ENCODE measurements around the gene MBD3L3.
"Not testable (repeated sequence)": the region's sequence is repeated elsewhere in the genome, so short reads cannot be mapped to it uniquely, and the experiment has no call there.

The MBD3L3 gene

DNA sequence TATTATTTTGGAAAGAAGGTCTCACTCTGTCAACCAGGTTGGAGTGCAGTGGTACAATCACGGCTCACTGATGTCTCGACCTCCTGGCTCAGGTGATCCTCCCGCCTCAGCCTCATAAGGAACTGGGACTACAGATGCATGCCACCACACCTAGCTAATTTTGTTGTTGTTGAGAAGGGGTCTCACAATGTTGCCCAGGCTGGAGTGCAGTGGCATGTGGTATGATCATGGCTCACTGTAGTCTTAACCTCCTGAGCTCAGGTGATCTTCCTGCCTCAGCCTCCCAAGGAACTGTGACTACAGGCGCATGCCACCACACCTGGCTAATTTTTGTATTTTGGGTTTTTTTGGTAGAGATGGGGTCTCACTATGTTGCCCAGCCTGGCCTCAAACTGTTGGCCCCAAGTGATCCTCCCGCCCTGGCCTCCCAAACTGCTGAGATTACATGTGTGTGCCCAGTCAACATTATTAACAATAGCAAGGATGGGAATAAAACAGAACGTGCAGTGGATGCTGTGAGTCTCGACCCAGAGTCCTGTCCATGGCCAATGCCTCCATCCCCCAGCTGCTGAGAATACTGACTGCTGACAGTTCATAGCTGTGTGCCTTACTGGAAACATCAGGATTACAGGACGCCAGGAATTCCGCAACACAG lies 5.4 kb upstream of the MBD3L3 start:
- TF ChIP-seq POLR2AphosphoS5 (IDR thresholded peaks at IDR 0.05; ENCODE audit: low read depth, low read length) (no peak), TAF1 (IDR thresholded peaks at IDR 0.05; ENCODE audit: low read depth, low read length) (no peak), PAX5 (IDR thresholded peaks at IDR 0.05; ENCODE audit: insufficient read depth, low read length, severe bottlenecking) (no peak), POLR2A (IDR thresholded peaks at IDR 0.05; ENCODE audit: low read depth, low read length) (no peak), POU2F2 (IDR thresholded peaks at IDR 0.05; ENCODE audit: low read depth, low read length) (no peak), SPI1 (IDR thresholded peaks at IDR 0.05; ENCODE audit: low read depth, low read length) (no peak)
- DNase-seq (ENCODE audit: insufficient read length, low spot score) (no peak), FAIRE-seq (no peak)

DNA sequence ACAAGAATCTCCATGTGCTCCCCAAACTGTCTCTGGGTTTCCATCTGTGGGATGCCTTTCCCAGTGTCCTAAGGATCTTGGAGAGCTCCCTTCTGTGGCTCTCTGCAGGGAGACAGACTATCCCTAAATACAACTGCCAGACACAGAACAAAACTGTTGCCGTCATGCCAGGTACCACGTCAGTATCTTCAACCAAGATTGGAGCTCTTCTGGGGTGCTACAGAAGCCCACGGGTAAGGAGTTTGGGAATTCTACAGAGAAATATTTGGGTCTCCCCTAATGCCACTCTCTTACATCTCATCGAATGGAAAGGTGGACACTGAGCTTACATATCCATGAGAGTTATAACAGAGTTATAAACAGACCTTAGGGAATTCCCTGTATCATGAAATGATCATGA lies 4.9 kb upstream of the MBD3L3 start:
- DNase-seq (ENCODE audit: insufficient read length, low spot score) (no peak), FAIRE-seq (no peak)
- TF ChIP-seq POU2F2 (IDR thresholded peaks at IDR 0.05; ENCODE audit: low read depth, low read length), result no peak
- no peak for TF ChIP-seq PAX5 (IDR thresholded peaks at IDR 0.05; ENCODE audit: insufficient read depth, low read length, severe bottlenecking)
- no peak for TF ChIP-seq POLR2AphosphoS5 (IDR thresholded peaks at IDR 0.05; ENCODE audit: low read depth, low read length)
- no peak for TF ChIP-seq TAF1 (IDR thresholded peaks at IDR 0.05; ENCODE audit: low read depth, low read length)
- no peak for TF ChIP-seq POLR2A (IDR thresholded peaks at IDR 0.05; ENCODE audit: low read depth, low read length)
- TF ChIP-seq SPI1 (IDR thresholded peaks at IDR 0.05; ENCODE audit: low read depth, low read length), result no peak

DNA sequence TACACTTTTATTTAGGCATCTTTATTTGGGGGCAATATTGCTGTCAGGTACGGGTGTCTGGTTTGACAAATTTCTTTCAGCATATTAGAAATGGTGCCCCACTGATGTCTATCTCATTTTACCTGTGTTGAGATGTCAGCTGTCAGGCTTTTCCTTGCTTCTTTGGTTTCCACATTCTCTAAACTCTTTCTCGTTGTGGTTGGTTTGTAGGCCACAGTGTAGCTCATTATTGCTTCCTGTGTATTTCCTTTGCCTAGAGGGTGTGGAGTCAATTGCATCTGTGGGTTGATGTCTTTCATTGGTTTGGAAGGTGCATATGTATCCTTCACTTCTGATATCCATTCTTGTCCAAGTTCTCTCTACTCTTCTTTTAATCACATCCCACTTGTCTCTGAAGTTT lies 1.5 kb upstream of the MBD3L3 start:
- not testable (repeated sequence) for FAIRE-seq; DNase-seq (ENCODE audit: insufficient read length, low spot score)

DNA sequence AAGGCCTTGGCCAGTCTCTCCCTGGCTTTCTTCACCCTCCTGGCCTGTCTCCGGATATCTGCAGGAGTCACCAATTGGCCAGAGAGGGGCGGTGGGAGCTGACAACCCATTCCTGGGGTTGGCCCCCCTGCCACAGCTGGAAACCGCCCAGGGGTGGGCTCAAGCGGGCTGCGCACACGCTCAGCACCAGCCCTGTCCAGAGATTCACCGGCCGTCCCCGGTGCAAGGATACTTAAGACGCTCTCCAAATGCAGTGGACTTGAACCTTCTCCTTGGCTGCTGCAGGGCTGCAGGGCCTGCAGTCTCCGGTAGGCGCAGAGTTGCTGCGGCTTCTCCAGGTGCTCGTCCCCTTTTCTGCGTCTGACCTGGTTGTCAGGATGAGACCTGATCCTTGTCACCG lies 2.1 kb downstream of the MBD3L3 start:
- FAIRE-seq; DNase-seq (ENCODE audit: insufficient read length, low spot score): not testable (repeated sequence)

DNA sequence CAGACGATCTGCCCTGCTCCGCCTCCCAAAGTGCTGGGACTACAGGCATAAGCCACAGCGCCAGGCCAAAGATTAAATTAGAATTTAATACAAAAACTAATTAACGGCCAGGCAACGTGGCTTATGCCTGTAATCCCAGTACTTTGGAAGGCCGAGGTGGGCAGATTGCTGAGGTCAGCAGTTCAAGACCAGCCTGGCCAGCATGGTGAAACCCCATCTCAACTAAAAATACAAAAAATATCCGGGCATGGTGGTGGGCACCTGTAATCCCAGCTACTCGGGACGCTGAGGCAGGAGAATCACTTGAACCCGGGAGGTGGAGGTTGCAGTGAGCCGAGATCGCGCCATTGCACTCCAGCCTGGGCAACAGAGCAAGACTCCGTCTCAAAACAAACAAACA lies 2.8 kb downstream of the MBD3L3 start:
- not testable (repeated sequence) for FAIRE-seq; DNase-seq (ENCODE audit: insufficient read length, low spot score)

DNA sequence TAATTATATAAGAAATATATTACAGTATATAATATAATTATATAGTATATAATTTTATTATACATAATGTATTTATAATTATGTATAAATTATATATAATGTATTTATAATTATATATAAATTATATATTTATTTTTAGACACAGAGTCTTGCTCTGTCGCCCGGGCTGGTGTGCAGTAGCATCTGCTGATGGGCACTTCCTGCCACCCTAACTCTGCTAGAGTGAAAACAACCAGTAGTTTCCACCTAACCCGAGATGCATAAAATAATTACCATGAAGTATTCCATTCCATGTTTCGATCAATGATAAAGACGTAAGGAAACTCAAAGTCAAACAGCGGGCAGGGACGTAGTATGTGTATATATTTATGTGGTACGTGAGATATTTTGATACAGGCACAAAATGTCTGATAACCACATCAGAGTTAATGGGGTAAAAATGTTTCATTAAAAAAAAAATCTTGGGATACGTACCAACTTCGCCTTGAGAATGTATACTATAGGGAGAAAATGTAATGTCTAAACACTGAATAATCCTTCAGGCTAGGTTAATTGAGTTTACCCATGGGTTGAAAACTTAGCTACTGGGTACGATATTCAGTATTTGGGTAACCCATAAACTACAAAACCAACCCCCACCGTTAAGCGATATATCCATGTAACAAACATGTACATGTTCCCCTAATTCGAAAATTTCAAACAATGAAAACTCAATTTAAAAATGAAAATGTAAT lies 3.7 kb downstream of the MBD3L3 start:
- not testable (repeated sequence) for FAIRE-seq; DNase-seq (ENCODE audit: insufficient read length, low spot score)

DNA sequence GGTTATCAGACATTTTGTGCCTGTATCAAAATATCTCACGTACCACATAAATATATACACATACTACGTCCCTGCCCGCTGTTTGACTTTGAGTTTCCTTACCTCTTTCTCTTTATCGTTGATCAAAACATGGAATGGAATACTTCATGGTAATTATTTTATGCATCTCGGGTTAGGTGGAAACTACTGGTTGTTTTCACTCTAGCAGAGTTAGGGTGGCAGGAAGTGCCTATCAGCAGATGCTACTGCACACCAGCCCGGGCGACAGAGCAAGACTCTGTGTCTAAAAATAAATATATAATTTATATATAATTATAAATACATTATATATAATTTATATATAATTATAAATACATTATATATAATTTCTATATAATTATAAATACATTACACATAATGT lies 5.6 kb downstream of the MBD3L3 start:
- not testable (repeated sequence) for DNase-seq (ENCODE audit: insufficient read length, low spot score); FAIRE-seq

DNA sequence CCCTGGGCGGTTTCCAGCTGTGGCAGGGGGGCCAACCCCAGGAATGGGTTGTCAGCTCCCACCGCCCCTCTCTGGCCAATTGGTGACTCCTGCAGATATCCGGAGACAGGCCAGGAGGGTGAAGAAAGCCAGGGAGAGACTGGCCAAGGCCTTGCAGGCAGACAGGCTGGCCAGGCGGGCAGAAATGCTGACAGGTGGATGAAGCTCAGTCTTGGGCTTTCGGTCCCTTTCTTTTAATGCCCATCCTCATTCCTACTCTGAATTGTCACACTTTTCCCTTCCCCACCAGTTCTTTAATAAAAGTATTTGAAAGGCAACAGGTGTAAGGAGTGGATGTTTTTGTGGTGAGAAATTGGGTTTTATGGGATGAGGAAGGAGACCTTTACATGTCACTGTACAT lies 7.1 kb downstream of the MBD3L3 start:
- not testable (repeated sequence) for FAIRE-seq; DNase-seq (ENCODE audit: insufficient read length, low spot score)

DNA sequence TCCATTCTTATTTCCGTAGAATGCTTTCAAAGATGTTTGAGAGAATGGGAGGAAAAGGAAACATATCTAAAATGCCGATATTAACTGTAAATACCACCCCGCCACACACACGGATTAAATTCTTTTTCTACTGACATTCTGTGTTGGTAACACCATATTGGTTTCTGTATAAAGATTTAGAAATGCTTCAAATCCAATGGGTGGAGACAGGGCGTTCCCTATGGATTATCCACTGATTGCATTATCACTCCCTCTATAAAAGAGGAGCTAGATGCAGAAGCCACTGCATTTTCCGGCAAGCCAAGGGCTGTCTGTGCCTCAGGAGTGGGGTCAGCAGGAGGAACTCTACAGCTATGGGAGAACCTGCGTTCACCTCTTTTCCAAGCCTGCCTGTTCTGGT lies 9.5 kb downstream of the MBD3L3 start, which contains the start of gene MBD3L2:
Gene MBD3L2 (plus strand): TSS at position 301 of the 400 bp plus-strand sequence. CDS start 53 bp downstream, at position 354.
- not testable (repeated sequence) for DNase-seq (ENCODE audit: insufficient read length, low spot score); FAIRE-seq

DNA sequence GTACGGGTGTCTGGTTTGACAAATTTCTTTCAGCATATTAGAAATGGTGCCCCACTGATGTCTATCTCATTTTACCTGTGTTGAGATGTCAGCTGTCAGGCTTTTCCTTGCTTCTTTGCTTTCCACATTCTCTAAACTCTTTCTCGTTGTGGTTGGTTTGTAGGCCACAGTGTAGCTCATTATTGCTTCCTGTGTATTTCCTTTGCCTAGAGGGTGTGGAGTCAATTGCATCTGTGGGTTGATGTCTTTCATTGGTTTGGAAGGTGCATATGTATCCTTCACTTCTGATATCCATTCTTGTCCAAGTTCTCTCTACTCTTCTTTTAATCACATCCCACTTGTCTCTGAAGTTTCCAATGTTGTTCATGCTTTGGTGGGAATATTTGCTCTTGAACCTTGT lies 16.9 kb downstream of the MBD3L3 start:
- not testable (repeated sequence) for FAIRE-seq; DNase-seq (ENCODE audit: insufficient read length, low spot score)

DNA sequence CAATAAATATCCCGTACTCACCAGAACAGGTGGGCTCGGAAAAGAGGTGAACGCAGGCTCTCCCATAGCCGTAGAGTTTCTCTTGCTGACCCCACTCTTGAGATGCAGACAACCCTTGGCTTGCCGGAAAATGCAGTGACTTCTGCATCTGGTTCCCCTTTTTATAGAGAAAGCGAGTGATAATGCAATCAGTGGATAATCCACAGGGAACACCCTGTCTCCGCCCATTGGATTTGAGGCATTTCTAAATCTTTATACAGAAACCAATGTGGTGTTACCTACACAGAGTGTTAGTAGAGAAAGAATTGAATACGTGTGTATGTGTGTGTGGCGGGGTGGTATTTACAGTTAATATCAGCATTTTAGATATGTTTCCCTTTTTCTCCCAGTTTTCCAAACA lies 18.4 kb downstream of the MBD3L3 start, which contains the start of gene MBD3L4:
Gene MBD3L4 (minus strand): TSS at position 101 of the 400 bp plus-strand sequence. CDS start 35 bp downstream, at position 66.
- DNase-seq (ENCODE audit: insufficient read length, low spot score); FAIRE-seq: not testable (repeated sequence)

DNA sequence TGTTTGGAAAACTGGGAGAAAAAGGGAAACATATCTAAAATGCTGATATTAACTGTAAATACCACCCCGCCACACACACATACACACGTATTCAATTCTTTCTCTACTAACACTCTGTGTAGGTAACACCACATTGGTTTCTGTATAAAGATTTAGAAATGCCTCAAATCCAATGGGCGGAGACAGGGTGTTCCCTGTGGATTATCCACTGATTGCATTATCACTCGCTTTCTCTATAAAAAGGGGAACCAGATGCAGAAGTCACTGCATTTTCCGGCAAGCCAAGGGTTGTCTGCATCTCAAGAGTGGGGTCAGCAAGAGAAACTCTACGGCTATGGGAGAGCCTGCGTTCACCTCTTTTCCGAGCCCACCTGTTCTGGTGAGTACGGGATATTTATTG lies 28.2 kb downstream of the MBD3L3 start, which contains the start of gene MBD3L5:
Gene MBD3L5 (plus strand): TSS at position 301 of the 400 bp plus-strand sequence. CDS start 34 bp downstream, at position 335.
- DNase-seq (ENCODE audit: insufficient read length, low spot score); FAIRE-seq: not testable (repeated sequence)

DNA sequence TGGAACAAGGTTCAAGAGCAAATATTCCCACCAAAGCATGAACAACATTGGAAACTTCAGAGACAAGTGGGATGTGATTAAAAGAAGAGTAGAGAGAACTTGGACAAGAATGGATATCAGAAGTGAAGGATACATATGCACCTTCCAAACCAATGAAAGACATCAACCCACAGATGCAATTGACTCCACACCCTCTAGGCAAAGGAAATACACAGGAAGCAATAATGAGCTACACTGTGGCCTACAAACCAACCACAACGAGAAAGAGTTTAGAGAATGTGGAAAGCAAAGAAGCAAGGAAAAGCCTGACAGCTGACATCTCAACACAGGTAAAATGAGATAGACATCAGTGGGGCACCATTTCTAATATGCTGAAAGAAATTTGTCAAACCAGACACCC lies 29.7 kb downstream of the MBD3L3 start:
- FAIRE-seq; DNase-seq (ENCODE audit: insufficient read length, low spot score): not testable (repeated sequence)

DNA sequence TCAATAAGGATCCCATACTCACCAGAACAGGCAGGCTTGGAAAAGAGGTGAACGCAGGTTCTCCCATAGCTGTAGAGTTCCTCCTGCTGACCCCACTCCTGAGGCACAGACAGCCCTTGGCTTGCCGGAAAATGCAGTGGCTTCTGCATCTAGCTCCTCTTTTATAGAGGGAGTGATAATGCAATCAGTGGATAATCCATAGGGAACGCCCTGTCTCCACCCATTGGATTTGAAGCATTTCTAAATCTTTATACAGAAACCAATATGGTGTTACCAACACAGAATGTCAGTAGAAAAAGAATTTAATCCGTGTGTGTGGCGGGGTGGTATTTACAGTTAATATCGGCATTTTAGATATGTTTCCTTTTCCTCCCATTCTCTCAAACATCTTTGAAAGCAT lies 37.1 kb downstream of the MBD3L3 start, which contains the start of gene MBD3L2B:
Gene MBD3L2B (minus strand): TSS at position 101 of the 400 bp plus-strand sequence. CDS start 34 bp downstream, at position 67.
- FAIRE-seq; DNase-seq (ENCODE audit: insufficient read length, low spot score): not testable (repeated sequence)

Data from GM12891 (cell line).